Activated T-cell treated with anti-CD3 and anti-CD28 coated beads, Interleukin-2, amount 50 U/mL, for 72 hours (primary cell): ENCODE data around the gene CAMTA1. TPM values are rescaled to one million over a fixed set of nuclear protein-coding genes. Genes with fewer than 3 reads are reported as not detected.

Experiments
- ATAC-seq, 2 donors: fragments of 150-1000 bp; cut with Tn5 transposase; replicated peaks in 1 of 2; 2 replicates each; pipeline ENCODE4 v1.10.0; 2021; ENCODE audit warnings: moderate library complexity in 2 of 2, mild to moderate bottlenecking in 1 of 2
- DNase-seq, 2 donors: peaks; one replicate each; pipeline ENCODE4 v3.0.0; 2021 to 2022; ENCODE audit warnings: mixed read lengths in 1 of 2
- H3K27ac Mint-ChIP-seq: one replicate; pipeline ENCODE4 v1.8.0; 2022; ENCODE audit warnings: mild to moderate bottlenecking, moderate library complexity, mixed read lengths
- H3K27me3 Mint-ChIP-seq: one replicate; pipeline ENCODE4 v1.8.0; 2022; ENCODE audit warnings: low read depth, mixed read lengths
- H3K36me3 Mint-ChIP-seq, 2 donors: one replicate each; pipeline ENCODE4 v1.8.0; 2022; ENCODE audit warnings: mixed read lengths in 2 of 2, mild to moderate bottlenecking in 1 of 2; ENCODE audit not compliant: insufficient read depth in 2 of 2
- H3K4me1 Mint-ChIP-seq: one replicate; pipeline ENCODE4 v1.8.0; 2022; ENCODE audit warnings: low read depth, mixed read lengths
- H3K4me3 Mint-ChIP-seq, 2 donors: one replicate each; pipeline ENCODE4 v1.8.0; 2022; ENCODE audit warnings: mild to moderate bottlenecking in 2 of 2, mixed read lengths in 2 of 2, moderate library complexity in 2 of 2
- H3K9me3 Mint-ChIP-seq, 2 donors: one replicate each; pipeline ENCODE4 v1.8.0; 2022; ENCODE audit warnings: mixed read lengths in 2 of 2
- total RNA-seq, 2 donors: library from RNA; stranded (reverse); gene quantifications; one replicate each; pipeline ENCODE4 v1.2.3, GENCODE V29; 2022

CAMTA1 gene
- total RNA-seq, 2 donors from 2014 or later: 47.8 to 63.3 TPM

DNA sequence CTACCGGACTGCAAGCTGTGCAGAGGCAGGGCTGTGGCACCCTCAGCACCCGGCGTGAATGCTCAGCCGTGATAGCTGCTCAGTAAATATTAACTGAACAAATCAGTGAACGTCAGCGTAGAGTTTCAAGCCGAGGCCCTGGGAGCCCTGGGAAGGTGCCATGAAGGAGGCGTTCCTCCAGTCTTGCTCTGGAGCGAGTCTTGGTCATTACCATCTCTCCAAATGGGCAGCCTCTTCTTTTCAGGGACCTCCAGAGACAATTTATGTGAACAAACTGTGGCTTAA is 449.2 kb downstream of the CAMTA1 start:
- no peaks in the 10 kb centered on the region for H3K36me3 Mint-ChIP-seq
- H3K4me1 Mint-ChIP-seq: no peaks in the 10 kb centered on the region
- H3K4me3 Mint-ChIP-seq: no peak overlapping the region
- H3K27me3 Mint-ChIP-seq: peaks cover 12% of the 10 kb centered on the region
- ATAC-seq (no peak), DNase-seq (no peak)
- H3K27ac Mint-ChIP-seq: no peak overlapping the region
- no peaks in the 10 kb centered on the region for H3K9me3 Mint-ChIP-seq

DNA sequence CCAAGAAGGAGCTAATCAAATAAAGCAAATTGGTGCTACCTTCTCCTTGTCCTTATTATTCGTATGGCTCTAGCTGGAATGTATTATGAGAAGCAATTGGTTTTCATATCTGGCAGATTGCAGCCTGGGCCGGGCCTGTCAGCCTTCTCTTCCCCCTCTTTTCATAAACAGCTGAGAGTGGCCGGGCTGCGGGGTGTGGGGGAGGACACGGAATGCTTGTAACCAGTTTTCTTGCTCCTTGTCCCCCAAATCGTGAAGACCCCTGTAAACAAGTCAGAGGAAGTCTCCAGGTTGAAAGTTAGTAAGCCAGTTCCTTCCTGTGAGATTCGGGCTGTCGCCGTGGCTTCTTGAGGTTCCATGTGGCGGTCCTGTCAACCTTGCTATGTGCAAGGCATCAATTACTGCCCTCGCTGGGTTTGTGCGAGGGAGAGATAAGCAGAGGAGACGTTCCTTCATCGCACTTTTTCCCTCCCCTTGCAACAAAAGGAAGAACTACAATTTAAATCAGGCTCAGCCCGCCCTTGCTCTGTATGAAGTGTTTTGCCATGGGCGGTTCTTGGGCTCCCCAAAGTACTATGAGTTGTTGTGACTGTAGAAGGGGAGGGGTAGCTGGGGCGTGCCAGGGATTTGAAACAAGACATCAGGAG is 450.7 kb downstream of the CAMTA1 start:
- ATAC-seq (no peak), DNase-seq (no peak)
- Mint-ChIP-seq H3K27me3 (peaks cover 17% of the 10 kb centered on the region), H3K27ac (no peak overlapping the region), H3K9me3 (no peaks in the 10 kb centered on the region), H3K4me3 (no peak overlapping the region), H3K4me1 (no peaks in the 10 kb centered on the region), H3K36me3 (no peaks in the 10 kb centered on the region)

DNA sequence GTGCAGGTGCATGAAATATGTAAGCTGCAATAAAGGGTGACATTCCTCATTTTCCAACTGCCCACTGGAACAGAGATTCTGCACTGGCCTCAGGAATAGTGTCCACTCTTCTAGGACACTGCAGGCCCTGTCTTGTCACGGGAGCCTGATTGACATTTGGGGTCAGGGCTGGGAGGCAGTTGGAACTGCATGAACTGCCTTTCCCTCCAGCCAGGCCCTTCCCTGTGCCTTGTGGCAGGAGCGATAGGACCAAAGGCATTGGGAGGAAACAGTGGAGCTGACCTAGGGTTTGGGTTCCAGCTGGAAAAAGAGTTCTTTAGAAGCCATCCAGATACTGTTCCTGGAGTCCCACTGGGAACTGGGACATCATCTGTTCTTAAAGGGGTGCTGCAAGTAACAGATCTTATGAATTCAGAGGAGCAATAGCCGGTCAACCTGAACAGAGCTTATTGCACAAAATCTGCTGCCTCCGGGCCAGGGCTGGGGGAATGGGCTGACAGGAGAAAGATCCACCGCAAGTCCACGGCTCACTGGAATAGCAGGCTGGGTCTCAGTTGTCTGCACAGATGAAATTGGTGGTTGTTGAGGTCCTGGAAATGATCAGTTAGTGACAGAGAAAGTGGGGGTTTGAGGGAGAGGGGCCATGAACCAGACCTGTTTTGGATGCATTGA is 451.7 kb downstream of the CAMTA1 start:
- H3K4me3 Mint-ChIP-seq: no peak overlapping the region
- no peak for DNase-seq
- peaks cover 17% of the 10 kb centered on the region for H3K27me3 Mint-ChIP-seq
- H3K9me3 Mint-ChIP-seq: no peaks in the 10 kb centered on the region
- no peak for ATAC-seq
- no peaks in the 10 kb centered on the region for H3K4me1 Mint-ChIP-seq
- no peaks in the 10 kb centered on the region for H3K36me3 Mint-ChIP-seq
- no peak overlapping the region for H3K27ac Mint-ChIP-seq

DNA sequence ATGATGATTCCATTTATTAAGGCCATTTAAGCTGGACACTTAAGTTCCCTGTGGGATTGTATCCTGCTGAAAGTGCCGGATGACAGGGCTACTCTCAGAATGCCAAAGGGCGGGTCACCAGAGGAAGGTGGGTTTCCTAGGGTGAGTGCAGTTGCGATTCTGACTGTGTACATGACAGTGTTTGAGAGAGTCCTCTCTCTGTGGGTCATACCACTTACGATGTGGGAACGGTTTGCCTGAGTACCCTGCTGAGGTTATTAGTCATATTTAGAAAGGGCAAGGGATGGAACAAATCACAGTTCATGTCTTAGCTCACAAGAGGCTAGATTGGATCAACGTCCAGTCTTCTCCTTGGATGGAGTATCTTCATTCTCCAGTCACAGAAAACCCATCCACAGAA is 461.9 kb downstream of the CAMTA1 start:
- H3K4me3 Mint-ChIP-seq: no peak overlapping the region
- no peak for ATAC-seq
- H3K27me3 Mint-ChIP-seq: peaks cover 23% of the 10 kb centered on the region
- H3K9me3 Mint-ChIP-seq: no peaks in the 10 kb centered on the region
- no peaks in the 10 kb centered on the region for H3K4me1 Mint-ChIP-seq
- H3K36me3 Mint-ChIP-seq: no peaks in the 10 kb centered on the region
- no peak for DNase-seq
- no peak overlapping the region for H3K27ac Mint-ChIP-seq

DNA sequence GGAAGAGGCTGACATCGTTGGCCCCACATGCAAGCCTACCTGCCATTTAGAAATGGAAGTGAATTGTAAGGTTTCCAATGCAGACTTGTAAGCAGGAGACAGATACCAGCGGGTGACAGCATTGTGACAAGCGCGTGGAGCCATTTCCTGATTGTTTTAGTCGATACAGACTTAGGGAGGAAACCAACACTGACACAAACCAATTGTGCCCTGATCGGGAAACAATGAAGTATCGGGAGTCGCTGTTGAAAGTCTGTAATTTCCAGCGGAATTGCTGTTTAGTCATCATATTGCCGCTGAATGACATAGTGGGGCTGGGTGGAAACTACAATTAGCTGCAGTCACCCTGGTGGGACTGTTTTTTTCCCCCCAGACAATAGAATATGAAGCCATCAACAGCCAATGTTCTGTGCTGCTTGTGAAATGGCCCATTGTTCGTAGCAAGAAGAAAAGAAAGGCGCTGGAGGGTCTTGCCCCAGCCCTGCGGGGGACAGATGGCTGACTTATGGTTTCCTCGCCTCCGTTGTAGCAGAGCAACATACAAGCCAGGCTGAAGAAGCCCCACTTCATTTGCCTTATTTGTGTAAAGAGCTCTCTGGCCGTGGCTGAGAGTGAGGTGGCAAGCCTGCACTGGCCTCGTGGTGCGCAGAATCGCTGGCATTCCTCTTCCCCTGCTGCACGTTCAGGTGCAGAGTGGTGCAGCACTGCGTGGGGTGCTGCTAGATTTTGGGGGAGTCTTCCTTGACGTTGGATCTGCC is 462.7 kb downstream of the CAMTA1 start:
- no peaks in the 10 kb centered on the region for H3K4me1 Mint-ChIP-seq
- H3K9me3 Mint-ChIP-seq: no peaks in the 10 kb centered on the region
- H3K36me3 Mint-ChIP-seq: no peaks in the 10 kb centered on the region
- H3K27me3 Mint-ChIP-seq: peaks cover 23% of the 10 kb centered on the region
- DNase-seq (no peak), ATAC-seq (no peak)
- no peak overlapping the region for H3K27ac Mint-ChIP-seq
- H3K4me3 Mint-ChIP-seq: no peak overlapping the region

DNA sequence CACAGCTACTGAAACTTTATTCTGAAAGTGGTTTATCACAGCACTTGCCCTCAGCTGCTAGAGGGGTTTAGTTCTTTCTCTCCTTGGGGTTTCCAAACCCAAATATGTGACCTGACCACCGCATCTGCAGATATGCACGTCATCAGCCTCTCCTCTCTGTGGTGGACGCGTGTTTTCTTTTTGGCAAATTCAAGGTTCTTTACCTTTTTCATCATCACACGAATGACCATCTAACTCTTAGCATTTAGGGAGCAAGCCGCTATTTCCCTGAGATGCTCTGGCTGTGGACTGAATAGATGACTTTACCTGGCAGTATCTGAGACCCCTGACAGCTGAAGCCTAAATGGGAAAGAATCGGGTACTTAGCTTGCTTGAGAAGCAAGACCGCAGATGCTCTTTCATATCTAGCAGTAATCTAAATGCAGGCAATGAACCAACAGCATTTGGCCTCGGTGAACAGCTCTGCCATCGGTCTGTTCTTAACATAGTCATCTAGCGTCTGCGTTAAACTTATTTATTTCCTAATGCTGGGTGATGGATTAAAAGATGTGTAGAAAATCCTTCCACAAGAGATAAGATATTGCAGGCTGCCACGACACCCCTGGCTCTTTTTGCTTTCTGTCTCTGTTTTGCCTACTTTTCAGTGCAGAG is 463.4 kb downstream of the CAMTA1 start:
- H3K27ac Mint-ChIP-seq: no peak overlapping the region
- ATAC-seq (no peak), DNase-seq (no peak)
- H3K27me3 Mint-ChIP-seq: peaks cover 23% of the 10 kb centered on the region
- H3K4me3 Mint-ChIP-seq: no peak overlapping the region
- H3K36me3 Mint-ChIP-seq: no peaks in the 10 kb centered on the region
- no peaks in the 10 kb centered on the region for H3K9me3 Mint-ChIP-seq
- no peaks in the 10 kb centered on the region for H3K4me1 Mint-ChIP-seq

DNA sequence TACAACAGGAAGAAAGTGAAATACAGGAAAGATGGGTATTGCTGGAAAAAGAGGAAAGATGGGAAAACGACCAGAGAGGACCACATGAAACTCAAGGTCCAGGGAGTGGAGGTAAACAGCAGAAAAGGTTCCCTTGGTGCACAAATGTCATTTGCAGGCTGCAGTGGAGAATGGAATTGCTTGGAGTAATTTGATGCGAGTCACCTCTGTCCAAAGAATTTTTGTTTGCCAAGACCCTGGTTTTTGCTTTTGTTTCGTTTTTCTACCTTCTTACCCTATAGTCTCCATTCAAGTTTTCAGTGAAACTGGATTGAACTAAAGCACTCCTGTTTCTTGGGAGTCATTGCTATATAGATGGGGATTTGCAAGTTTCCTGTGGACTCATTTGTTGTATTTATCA is 464.3 kb downstream of the CAMTA1 start:
- no peaks in the 10 kb centered on the region for H3K36me3 Mint-ChIP-seq
- no peak for ATAC-seq
- H3K27ac Mint-ChIP-seq: no peak overlapping the region
- no peak for DNase-seq
- H3K27me3 Mint-ChIP-seq: peaks cover 23% of the 10 kb centered on the region
- H3K4me1 Mint-ChIP-seq: no peaks in the 10 kb centered on the region
- no peak overlapping the region for H3K4me3 Mint-ChIP-seq
- no peaks in the 10 kb centered on the region for H3K9me3 Mint-ChIP-seq

DNA sequence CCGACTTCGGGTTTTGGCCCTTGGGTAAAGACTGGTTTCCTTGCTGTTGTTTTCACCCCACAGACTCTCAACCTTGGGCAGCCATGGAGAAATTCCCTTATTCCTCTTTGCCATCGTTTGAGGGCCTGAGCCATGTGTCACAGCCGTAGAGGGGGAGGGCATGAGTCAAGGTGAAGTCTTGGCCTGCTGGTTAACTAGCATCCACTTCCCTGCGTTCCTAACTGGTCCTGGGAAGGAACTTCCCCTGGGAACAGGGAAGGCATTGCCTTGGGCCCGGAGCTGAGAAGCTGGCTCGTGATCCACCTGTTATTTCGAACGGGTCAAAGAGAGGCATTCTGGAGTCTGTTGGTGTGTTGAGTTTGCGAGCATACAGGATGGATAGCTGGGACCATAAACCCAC is 464.9 kb downstream of the CAMTA1 start:
- Mint-ChIP-seq H3K27me3 (peaks cover 23% of the 10 kb centered on the region), H3K27ac (no peak overlapping the region), H3K4me3 (no peak overlapping the region), H3K4me1 (no peaks in the 10 kb centered on the region), H3K36me3 (no peaks in the 10 kb centered on the region), H3K9me3 (no peaks in the 10 kb centered on the region)
- ATAC-seq: no peak
- DNase-seq: no peak

DNA sequence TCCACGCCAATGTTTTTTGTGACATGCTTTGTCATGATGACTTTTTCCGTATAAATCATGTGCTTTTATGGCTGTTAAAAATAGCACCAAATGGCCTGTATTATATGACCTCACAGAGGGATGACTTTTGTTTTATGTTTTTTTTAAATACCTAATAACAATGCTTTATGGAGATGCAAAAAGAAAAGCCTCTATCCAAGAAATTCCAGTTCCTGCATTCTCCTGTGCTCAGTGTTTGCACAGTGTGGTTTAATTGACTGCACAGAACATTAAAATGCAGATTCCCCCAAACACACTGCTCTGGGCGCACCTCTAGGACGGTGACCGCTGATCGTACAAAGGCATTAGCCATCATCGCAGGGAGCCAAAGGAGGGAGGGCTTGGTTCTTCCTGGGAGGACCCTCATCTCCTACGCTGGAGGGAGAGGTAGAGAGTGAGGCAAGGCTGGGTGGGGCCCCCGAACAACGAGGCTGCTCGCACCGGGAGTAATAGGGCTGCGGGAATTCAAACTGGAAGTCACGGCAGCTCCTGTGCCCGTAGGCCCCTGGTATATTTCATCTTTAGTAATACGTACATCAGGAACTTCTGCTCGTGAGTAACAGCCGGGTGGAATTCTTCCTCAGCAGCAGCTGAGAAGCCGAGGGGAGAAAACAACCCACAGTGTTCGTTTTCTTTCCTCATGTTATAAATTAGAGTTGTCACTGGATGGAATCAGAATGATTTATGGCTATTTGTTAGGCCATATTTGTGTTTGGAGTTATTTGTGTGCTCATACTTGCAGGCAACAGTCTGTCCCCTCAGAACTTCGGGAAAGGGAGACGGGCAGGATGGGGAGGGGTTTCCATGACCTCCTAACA is 465.6 kb downstream of the CAMTA1 start:
- Mint-ChIP-seq H3K9me3 (no peaks in the 10 kb centered on the region), H3K4me3 (no peak overlapping the region), H3K36me3 (no peaks in the 10 kb centered on the region), H3K27ac (no peak overlapping the region), H3K27me3 (peaks cover 23% of the 10 kb centered on the region), H3K4me1 (no peaks in the 10 kb centered on the region)
- DNase-seq (no peak), ATAC-seq (no peak)

DNA sequence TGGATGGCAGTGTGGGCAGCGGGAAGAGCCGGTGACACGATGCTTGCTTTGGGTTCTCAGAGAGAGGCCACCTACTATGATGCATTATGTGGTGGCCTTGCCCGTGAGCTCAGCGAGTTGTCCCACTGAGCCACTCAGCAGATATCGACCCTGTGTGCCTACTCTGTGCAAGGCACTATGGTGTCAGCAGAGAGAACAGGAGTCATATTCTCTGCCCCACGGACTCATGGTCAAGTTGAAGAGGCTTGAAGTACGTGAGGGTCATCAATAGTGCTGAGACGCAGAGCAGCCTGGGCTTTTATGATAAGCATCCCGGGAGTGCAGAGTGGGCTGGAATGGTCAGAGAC is 466.2 kb downstream of the CAMTA1 start:
- Mint-ChIP-seq H3K9me3 (no peaks in the 10 kb centered on the region), H3K4me1 (no peaks in the 10 kb centered on the region), H3K27me3 (peaks cover 23% of the 10 kb centered on the region), H3K27ac (no peak overlapping the region), H3K36me3 (no peaks in the 10 kb centered on the region), H3K4me3 (no peak overlapping the region)
- no peak for ATAC-seq
- no peak for DNase-seq

DNA sequence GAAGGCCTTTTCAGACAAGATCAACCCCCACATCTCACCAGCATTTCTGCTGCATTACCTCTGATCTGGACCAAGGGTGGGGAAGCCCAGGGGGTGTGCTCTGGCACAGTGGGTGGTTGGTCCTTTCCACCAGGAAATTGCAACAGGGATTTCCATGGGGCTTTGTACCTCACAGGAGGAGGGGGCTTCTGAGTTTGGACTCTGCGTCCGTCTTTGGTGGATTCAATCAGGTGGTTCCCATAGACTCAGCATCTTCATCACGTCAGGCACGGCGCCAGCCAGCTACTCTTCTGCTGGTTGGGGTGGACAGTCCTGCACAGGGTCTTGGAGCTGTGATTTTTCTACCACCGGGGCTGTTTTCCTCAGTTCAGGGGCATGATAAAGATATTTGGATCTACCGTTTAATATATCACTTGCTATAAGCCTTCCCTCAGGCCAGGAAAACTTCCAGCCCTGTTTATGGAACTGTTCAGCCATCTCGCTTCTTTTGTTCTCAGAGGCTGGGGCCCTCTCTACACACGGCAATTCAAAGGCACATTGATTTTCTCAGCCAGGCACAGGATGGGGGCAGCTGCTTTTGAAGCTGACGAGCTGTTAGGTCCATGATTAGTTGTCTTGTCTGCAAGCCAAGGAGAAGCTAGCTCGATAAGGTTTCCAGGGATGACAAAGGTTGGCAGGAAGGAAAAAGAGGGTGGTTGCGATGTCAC is 467.3 kb downstream of the CAMTA1 start:
- no peak for ATAC-seq

DNA sequence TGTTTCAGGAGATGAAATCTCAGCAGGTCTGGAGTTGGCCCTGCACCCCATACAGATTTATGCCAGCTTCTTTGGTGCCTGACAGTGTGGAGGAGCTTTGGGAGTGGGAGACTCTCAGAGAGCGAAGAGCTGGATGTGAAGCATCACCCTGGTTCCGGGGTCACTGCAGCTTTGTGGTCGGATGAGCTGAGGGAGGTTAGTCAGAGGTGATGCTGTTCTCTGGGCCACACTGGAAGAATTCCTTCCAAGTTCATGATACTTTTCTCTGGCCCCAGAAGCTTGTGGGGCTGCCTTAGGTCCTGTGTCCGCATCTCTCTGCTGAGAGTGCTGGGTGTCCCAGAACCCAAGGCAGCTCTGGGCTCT is 467.8 kb downstream of the CAMTA1 start:
- Mint-ChIP-seq H3K27ac (no peak overlapping the region), H3K27me3 (peaks cover 14% of the 10 kb centered on the region), H3K4me1 (no peaks in the 10 kb centered on the region), H3K9me3 (no peaks in the 10 kb centered on the region), H3K36me3 (no peaks in the 10 kb centered on the region), H3K4me3 (no peak overlapping the region)
- DNase-seq (no peak), ATAC-seq (no peak)

More for the DNA sequence above, 467.3 kb downstream of the CAMTA1 start:
- DNase-seq: no peak
- Mint-ChIP-seq H3K27me3 (peaks cover 19% of the 10 kb centered on the region), H3K27ac (no peak overlapping the region), H3K4me3 (no peak overlapping the region), H3K36me3 (no peaks in the 10 kb centered on the region), H3K9me3 (no peaks in the 10 kb centered on the region), H3K4me1 (no peaks in the 10 kb centered on the region)
